ENCODE measurements around the gene TNFAIP8.

GRCh38 chr5:119329666-119330065, 26.2 kb upstream of the TNFAIP8 start:
- TF ChIP-seq GATA2 (IDR thresholded peaks at IDR 0.05; ENCODE audit: low read depth, low read length), result no peak
- TF ChIP-seq GATA3 (IDR thresholded peaks at IDR 0.05; ENCODE audit: low read depth, low read length), result no peak
